Activated CD8-positive, alpha-beta memory T cell treated with anti-CD3 and anti-CD28 coated beads, Interleukin-2, amount 50 U/mL, for 24 hours (primary cell): ENCODE results near the gene SPNS2.

Experiments
- DNase-seq: peaks from one replicate; pipeline ENCODE4 v3.0.0-alpha.2; 2020; ENCODE audit errors: extremely low read depth

SPNS2 gene

DNA sequence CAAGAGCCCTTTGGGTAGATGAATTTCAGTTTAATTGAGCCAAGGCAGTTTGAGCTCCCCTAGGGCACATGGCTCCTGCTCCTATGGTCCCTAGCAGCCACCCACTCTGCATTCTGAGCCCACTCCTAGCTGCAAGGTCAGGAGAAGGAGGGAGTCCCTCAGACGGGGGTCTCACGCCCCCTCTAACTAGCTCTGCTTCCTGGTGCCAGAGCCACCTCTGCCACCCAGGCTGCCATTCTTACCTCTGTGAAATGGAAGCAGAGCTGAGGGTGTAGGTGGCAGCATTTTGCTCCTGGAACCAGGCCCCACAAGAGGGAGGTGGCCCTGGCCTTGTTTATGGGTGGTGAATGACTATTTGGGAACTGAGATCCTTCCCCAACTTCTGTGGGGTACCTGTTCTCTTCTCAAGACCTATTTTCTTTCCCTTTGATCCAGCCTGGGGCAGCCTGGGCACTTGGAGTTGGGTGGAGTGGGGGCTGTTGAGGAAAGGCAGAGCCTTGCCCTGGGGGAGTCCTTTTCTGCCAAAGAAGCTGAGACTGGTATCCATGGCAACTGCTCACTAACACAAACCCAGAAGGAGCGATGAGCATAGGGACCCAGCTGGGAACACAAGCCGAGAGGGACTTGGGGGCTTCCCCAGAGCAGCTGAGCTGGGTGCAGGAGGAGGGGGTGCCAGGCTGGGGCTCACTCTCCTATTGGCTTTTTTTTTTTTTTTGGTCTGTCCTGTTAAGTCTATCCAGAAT, 4.8 kb downstream of the SPNS2 start:
- DNase-seq = no peak

DNA sequence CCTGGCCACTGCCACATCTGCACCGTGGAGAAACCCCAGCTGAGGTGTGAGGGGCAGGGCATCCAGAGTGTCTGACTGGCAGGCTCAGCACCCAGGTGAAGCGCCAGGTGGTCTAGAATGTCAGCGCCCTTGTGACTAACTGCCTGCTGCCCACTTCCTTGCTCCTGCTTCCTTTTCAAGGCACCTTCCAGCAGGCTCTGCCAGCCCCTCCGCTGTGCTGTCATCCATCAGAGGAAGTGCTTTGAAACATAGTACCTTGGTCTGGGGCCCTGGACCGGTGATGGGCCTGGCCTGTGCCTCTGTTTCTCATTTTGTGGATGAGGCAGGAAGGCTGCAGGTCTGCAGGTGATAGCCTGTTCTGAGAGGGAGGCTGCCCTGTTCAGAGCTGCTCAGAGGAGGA, 5.5 kb downstream of the SPNS2 start:
- no peak for DNase-seq

DNA sequence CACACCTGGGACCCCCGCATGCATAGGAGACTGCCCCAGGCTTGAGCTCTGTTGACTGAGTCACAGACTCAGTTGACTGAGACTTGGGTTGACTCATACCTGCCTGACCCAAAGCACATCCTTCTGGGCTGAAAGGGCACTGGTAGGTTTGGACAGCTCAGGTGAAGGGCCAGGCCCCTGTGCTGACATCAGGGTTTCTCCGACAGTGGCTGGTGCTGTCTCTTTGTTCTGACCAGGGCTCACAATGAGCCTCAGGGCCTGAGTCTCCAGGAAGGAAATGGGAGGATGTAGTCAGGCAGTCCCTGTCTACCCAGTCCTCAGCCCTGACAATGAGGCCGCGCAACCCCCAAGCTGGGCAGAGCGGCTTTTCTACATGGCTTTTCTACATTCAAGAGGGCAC, 6.5 kb downstream of the SPNS2 start:
- no peak for DNase-seq

DNA sequence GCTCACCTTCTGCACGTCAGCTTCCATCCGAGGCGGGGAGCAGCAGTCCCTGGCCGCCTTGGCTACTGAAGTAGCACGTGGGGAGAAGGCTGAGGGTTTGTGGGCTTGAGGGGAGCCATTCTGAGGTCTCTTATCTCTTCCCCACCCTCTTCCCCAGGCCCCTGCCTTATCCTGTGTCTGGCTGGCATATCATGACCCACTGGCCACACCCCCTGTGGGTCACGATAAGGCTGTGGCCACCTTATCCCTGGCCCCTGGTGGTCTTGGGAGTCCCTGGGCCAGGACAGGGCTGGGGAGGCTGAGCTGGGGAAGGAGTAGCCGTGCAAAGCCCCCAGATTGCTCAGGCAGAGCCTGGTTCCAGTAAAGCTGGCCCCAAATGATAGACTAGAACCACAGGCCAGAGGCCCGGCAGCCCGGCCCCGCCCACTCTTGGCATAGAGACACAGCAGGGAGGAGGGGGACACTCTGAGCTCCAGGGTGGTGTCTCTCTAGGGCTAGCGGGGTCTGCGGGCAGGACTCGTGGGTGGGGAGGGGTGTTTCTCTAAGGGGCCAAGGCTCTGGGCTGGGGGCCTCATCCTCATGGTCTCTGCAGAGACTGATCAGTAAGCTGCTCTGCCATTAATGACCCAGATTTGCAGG, 7.6 kb downstream of the SPNS2 start:
- DNase-seq = no peak

GRCh38 chr17:4506892-4507291, 8.2 kb downstream of the SPNS2 start:
- no peak for DNase-seq

GRCh38 chr17:4507361-4508111, 8.9 kb downstream of the SPNS2 start:
- no peak for DNase-seq

DNA sequence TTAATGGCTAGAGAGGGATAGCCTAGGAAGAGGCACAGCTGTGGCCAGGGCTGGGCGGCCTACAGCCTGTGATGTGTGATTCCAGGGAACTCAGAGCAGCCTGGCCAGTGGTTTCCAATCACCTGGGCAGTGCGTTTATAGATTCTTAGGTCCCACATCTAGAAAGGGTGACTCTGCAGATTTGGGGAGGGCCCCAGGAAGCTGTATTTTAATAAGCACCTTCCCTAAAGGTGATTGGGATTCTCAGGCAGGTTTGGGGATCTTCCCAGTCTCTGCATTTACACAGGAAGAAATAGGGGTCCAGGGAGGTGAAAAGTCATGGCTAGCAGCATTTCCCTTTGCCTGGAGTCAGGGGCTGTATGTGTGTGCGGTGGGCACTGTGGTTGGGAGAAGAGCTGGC, 9.5 kb downstream of the SPNS2 start:
- no peak for DNase-seq

GRCh38 chr17:4509401-4509800, 10.7 kb downstream of the SPNS2 start:
- no peak for DNase-seq

DNA sequence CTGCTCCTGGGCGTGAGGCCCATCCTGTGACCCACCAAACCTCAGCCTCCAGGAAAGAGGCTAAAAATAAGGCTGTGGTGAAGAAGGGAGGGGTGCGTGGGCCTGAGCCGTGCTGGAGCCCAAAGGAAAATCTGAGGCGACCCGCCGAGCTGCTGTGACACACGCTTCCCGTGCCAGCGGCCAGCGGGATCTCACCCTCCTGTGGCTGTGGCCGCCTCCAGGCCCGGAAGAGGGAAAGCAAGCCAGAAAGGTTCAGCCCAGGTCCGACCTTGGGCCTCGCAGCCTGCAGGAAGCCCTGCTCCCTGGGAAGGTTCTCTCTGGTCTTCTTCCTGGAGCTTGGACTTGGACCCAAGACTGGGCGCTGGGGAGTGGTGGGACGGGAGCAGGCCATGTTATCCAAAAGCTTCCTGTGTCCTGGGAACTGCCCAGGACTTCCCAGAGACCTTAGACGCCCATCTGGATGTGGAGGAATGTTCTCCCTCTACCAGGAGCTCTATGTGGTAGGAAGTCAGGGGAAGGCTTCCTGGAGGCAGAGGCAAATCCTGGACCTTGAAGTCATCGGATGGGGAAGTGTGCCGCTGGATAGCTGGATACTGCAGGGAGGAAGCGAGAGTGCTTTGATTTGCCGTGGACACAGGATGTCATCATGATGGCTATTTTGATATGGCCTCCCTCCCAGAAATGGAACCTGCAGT, 11.4 kb downstream of the SPNS2 start:
- no peak for DNase-seq

- no peak for DNase-seq
Measured at GRCh38 chr17:4510618-4510941, 11.9 kb downstream of the SPNS2 start.

DNA sequence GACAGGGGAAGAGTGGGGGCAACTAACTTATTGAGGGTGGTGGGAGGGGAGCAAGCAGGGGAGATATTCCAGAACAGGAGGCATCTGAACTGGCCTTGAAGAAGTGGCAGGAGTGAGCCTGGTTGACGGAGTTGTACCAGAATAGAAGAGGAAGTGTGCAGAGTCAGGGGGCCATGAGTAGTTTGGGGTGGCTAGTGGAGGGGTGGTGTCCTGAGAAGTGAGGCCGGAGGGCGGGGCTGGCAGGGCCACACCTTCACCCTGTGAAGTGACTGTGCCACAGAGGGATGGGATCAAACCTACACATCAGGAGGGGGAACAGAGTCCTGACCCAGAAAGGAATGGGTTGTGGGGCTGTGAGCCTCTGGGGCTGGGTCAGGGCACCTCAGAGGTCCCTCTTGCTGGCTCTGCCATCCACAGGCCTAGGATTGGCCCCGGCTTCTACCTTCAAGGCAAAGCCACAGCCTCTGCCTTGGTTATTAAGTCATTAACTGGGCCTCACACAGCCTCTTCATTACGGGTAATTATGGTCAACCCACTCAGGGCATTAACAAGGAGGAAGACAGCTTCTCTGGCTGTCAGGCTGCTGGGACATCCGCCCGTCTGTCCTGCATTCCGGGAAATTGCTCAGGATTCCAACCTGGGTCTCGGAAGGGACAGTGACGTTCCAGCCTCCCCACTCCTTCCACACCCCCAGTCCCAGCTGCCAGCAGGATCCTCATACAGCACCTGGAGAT, 12.7 kb downstream of the SPNS2 start:
- DNase-seq = no peak

DNA sequence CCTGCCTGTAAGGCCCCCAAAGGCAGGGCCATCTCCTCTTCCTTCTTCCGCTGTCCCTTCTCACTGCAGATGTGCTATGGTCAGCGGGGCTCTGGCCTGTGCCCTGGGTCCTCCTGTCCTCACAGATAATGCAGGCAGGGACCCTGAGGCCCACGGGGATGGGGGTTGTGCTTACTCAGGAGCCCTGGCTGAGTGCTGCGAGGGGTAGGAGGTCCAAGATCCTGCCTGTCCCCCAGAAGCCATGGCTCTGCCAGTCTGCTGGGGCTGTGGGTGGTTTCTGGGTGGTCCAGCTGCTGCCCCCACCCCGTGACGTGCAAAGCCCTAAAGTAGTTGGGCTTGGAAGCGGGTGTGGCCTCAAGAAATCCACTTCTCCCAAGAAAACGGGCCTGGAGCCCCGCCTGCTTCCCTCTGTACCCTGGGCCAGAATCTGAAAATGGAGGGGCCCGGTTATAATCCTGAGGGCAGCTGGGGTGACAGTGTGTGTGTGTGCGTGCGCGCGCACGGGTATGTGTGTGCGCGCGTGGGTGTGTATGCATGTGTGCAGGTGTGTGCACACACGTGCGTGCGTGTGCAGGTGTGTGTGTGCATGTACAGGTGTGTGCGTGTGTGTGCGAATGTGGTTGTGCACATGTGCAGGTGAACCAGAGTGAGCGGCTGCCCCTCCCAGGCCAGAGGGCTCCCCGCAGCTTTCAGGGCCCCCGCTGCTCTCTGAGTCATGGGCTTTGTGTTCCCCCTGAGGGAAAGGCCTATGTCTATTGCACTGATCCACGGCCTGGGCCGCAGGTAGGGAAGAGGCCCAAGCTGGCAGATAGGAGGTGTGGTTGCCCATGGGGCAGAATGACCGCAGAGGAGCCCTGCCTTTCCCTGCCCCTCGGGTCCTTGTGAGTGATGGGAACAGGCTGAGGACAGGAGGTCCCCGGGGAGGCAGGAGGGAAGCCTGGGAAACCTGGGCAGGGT, 13.8 kb downstream of the SPNS2 start:
- DNase-seq = no peak

DNA sequence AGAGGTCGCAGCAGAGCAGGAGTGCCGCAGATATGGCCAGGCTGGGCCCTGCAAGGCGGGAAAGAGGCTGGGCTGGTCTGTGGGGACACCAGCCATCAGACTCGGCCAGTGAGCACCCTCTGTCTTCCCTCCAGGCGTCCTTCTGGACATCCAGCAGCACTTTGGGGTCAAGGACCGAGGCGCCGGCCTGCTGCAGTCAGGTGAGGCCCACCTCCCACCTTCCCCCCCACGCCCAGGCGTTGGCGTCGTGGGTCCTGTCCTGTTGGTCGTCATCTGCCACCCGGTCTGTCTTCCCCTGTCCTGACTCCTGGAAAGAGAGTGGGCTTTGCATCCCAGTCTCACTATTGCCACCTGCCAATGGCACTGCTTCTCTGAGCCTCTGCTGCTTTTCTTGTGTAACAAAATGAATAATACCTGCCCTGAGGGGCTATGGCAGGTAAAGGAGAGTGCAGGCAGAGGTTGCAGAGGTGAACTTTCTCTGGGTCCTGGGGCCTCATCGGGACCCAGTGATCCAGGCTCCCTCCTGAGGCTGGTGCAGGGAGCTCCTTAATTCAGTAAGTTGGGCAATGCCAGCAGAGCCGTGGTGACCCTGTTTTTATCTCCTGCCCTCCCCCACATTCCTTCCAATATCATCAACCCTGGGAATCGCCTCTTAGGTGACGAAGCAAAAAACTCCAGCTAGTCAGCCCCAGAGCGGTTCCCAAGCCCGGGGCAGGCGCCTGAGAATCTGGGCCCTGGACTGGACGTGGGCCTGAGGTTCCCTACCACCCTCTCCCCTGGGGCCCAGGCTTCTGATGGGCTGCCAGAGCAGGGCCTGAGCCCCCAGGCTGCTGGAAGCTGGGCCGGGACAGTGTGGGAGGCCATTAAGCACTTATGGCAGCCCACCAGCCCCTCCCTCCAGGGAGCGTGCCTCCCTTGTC, 14.7 kb downstream of the SPNS2 start:
- DNase-seq = no peak

GRCh38 chr17:4514206-4514605, 15.5 kb downstream of the SPNS2 start:
- DNase-seq = no peak

GRCh38 chr17:4514779-4515178, 16.1 kb downstream of the SPNS2 start:
- no peak for DNase-seq

- DNase-seq = no peak
Measured at GRCh38 chr17:4515501-4515900, 16.8 kb downstream of the SPNS2 start.

DNA sequence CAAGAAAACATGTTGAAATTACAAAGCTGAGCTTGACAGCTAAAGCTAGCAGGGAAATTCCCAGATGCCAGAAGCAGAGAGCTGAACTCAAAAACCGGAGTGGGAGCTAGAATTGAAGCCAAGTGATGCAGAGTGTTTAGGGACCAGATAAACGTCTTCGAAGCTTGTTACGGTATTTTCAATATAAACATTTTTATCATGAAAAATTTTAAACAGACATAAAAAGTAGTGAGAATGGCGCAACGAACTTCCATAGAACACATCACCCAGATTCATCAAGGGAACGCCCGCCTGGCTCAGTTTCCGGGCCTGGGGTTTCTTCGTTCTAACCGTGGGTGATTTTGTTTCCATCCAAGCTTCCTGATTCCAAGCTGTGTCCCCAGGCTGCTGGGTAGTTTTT, 18.1 kb downstream of the SPNS2 start:
- no peak for DNase-seq

GRCh38 chr17:4518901-4519300, 20.2 kb downstream of the SPNS2 start:
- no peak for DNase-seq

DNA sequence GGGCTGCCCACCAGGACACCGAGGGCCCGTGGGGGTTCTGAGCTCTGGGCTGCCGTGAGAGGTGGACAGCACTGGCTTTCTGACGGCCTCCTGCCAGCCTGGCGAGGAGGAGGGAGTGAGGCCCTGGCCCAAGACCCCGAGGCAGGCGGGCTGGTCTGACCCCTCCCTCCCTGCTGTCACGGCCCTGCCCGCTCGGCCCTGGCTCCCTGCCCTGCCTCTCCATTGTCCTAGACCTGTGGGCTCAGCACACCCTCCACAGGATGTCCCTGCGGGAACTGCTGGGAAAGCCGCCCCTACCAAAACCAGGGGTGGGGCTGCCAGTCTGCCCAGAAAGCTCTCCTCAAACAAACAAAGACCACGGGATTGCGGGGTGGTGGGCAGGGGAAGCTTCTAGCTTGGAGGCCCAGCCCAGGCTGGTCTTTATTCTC, 20.7 kb downstream of the SPNS2 start:
- DNase-seq = no peak
